HepG2 (cell line): Measurements from ENCODE around the gene HOXB2. TPM values are rescaled to one million over a fixed set of nuclear protein-coding genes. Genes with fewer than 3 reads are reported as not detected.

Experiments
- ATAC-seq: fragments of 200-7000 bp; cut with Tn5 transposase; 3 replicates; pipeline ENCODE4 v1.9.1; 2020; ENCODE audit warnings: mild to moderate bottlenecking, moderate library complexity
- BruUV-seq: library from RNA; stranded (reverse); fragments of 400-500 nt; replicated peaks from 2 replicates; lab custom pipeline; 2021; lab: Mats Ljungman, UMichigan
- CTCF ChIA-PET: fragments of 300-600 bp; formaldehyde crosslinking; extraction: SDS; loops from one replicate; lab custom pipeline; 2021; ENCODE audit warnings: low total read pairs, inconsistent platforms, low intra/inter-chr PET ratio; lab: Yijun Ruan, JAX
- POLR2A ChIA-PET: fragments of 350-600 bp; sonication (Branson Sonifier 250); formaldehyde crosslinking; loops from one replicate; lab custom pipeline; 2020; ENCODE audit warnings: antibody characterized with exemption, inconsistent platforms; lab: Yijun Ruan, JAX
- DNase-seq: peaks from one replicate; pipeline ENCODE4 v3.0.0-alpha.2; 2015; ENCODE audit warnings: low spot score
- FAIRE-seq: peaks from 3 replicates; lab custom pipeline; 2011; peaks lifted over from hg19 to GRCh38; lab: Jason Lieb, UNC
- H2AFZ ChIP-seq: one replicate; pipeline ENCODE4 v1.6.1; 2011; ENCODE audit warnings: low read length, inconsistent platforms
- H3K27ac ChIP-seq: fragments of 300-600 bp; 3 replicates; pipeline ENCODE4 v1.8.0; 2011; ENCODE audit warnings: mixed run types, mild to moderate bottlenecking, mixed read lengths, low read length, inconsistent platforms; ENCODE audit not compliant: insufficient read depth; ENCODE audit errors: extremely low read length
- H3K27me3 ChIP-seq, 2 experiments: fragments of 200-600 bp in 1 of 2; 2 replicates in 1 of 2; 3 replicates in 1 of 2; pipeline versions ENCODE4 v1.6.0 to v1.8.0; 2011; ENCODE audit warnings: low read length in 2 of 2, mild to moderate bottlenecking in 2 of 2, moderate library complexity in 2 of 2, inconsistent platforms in 1 of 2; ENCODE audit not compliant: insufficient read depth in 2 of 2, control insufficient read depth in 1 of 2
- H3K36me3 ChIP-seq, 2 experiments: fragments of 200-600 bp in 1 of 2; replicated peaks in 1 of 2; 2 replicates in 1 of 2; 3 replicates in 1 of 2; pipeline versions ENCODE4 v1.5.1 to v1.8.0; 2011; ENCODE audit warnings: low read length in 2 of 2, inconsistent platforms in 1 of 2; ENCODE audit not compliant: insufficient read depth in 2 of 2, control insufficient read depth in 1 of 2
- H3K4me1 ChIP-seq: 2 replicates; pipeline ENCODE4 v1.5.1; 2012; ENCODE audit warnings: low read length, inconsistent platforms; ENCODE audit not compliant: insufficient read depth
- H3K4me2 ChIP-seq: 2 replicates; pipeline ENCODE4 v1.6.0; 2011; ENCODE audit warnings: low read depth, low read length, inconsistent platforms
- H3K4me3 ChIP-seq, 3 experiments: fragments of 200-600 bp in 1 of 3; sonication (generic), shearing (Covaris generic) in 1 of 3; replicated peaks in 1 of 3; 2 replicates each; pipeline ENCODE4 v1.5.1; 2011 to 2016; ENCODE audit warnings: low read length in 3 of 3, inconsistent platforms in 2 of 3, low read depth in 2 of 3, mild to moderate bottlenecking in 2 of 3, control low read depth in 1 of 3, mixed read lengths in 1 of 3; ENCODE audit not compliant: insufficient read depth in 1 of 3
- H3K79me2 ChIP-seq: one replicate; pipeline ENCODE4 v1.6.1; 2011; ENCODE audit warnings: low read length, inconsistent platforms; ENCODE audit not compliant: insufficient read depth
- H3K9ac ChIP-seq: 2 replicates; pipeline ENCODE4 v1.6.0; 2011; ENCODE audit warnings: mild to moderate bottlenecking, low read depth, low read length, inconsistent platforms; ENCODE audit not compliant: insufficient read depth
- H3K9me3 ChIP-seq: 2 replicates; pipeline ENCODE4 v1.5.1; 2012; ENCODE audit warnings: mild to moderate bottlenecking, low read length
- H4K20me1 ChIP-seq: 2 replicates; pipeline ENCODE4 v1.6.0; 2011; ENCODE audit warnings: inconsistent platforms, mild to moderate bottlenecking, low read length, moderate library complexity; ENCODE audit not compliant: insufficient read depth
- AHR ChIP-seq: IDR thresholded peaks from 2 replicates; pipeline ENCODE4 v1.6.1; 2018; ENCODE audit warnings: missing genetic modification reagents, missing compliant biosample characterization
- FOXK2 ChIP-seq: fragments of 450-650 bp; IDR thresholded peaks from 2 replicates; pipeline ENCODE4 v1.6.1; 2016
- GATA4 ChIP-seq: sonication (generic); IDR thresholded peaks from 2 replicates; pipeline ENCODE4 v1.6.1; 2016; ENCODE audit warnings: antibody characterized with exemption, low read depth, borderline replicate concordance
- GLI4 ChIP-seq: sonication (generic); formaldehyde crosslinking; IDR thresholded peaks from 2 replicates; pipeline ENCODE4 v1.5.1; 2020; ENCODE audit warnings: missing genetic modification reagents, mild to moderate bottlenecking, moderate library complexity, borderline replicate concordance
- GTF2F1 ChIP-seq: fragments of 150-350 bp; IDR thresholded peaks from 2 replicates; pipeline ENCODE4 v1.6.1; 2014; ENCODE audit warnings: low read length
- SIN3B ChIP-seq: fragments of 150-350 bp; IDR thresholded peaks from 2 replicates; pipeline ENCODE4 v1.6.1; 2014; ENCODE audit warnings: low read length
- SRY ChIP-seq: sonication (generic); formaldehyde crosslinking; IDR thresholded peaks from 2 replicates; pipeline ENCODE4 v1.8.0; 2022; ENCODE audit warnings: mild to moderate bottlenecking, missing genetic modification reagents
- ZBTB7B ChIP-seq: sonication (generic); formaldehyde crosslinking; IDR thresholded peaks from 2 replicates; pipeline ENCODE4 v1.4.0; 2020; ENCODE audit warnings: missing genetic modification reagents
- ZNF136 ChIP-seq: sonication (generic); formaldehyde crosslinking; IDR thresholded peaks from 2 replicates; pipeline ENCODE4 v1.8.1; 2022; ENCODE audit warnings: low read depth, mild to moderate bottlenecking, moderate library complexity, missing genetic modification reagents
- ZNF382 ChIP-seq: sonication (generic); formaldehyde crosslinking; IDR thresholded peaks from 2 replicates; pipeline ENCODE4 v1.5.0; 2020; ENCODE audit warnings: missing genetic modification reagents, mild to moderate bottlenecking, borderline replicate concordance
- ZNF616 ChIP-seq: sonication (generic); formaldehyde crosslinking; IDR thresholded peaks from 2 replicates; pipeline ENCODE4 v1.5.0; 2020; ENCODE audit warnings: low read depth, mild to moderate bottlenecking, missing genetic modification reagents
- ZNF775 ChIP-seq: sonication (generic); formaldehyde crosslinking; IDR thresholded peaks from 2 replicates; pipeline ENCODE4 v1.4.0; 2020; ENCODE audit warnings: missing genetic modification reagents, mild to moderate bottlenecking, moderate library complexity, borderline replicate concordance
- WGBS: methylation state at CpG from one replicate; pipeline ENCODE4 v1.1.6; 2017; ENCODE audit warnings: low lambda C conversion rate; 5-methylcytosine and 5-hydroxymethylcytosine counted together
- in situ Hi-C: cut with HindIII; loops from 2 replicates; pipeline ENCODE4 v1.10.0; 2017; ENCODE audit warnings: low pct_unique_long_range_greater_than_20kb; ENCODE audit not compliant: extremely low pct_ligation_motif_present
- intact Hi-C: fragments of 100-400 bp; cut with micrococcal nuclease; formaldehyde crosslinking; loops from one replicate; pipeline ENCODE4 v1.10.0; 2022; ENCODE audit not compliant: unreplicated experiment
- polyA plus RNA-seq, 8 experiments: library from polyadenylated mRNA; depleted of rRNA in 3 of 8; stranded (reverse) in 7 of 8; unstranded in 1 of 8; fragments of >200 nt; fragmentation: Illumina TruSeq in 4 of 8; extraction: Trizol in 4 of 8; gene quantifications; 2 replicates each; pipeline versions ENCODE4 v1.2.1 to v1.2.3, GENCODE V29; 2011 to 2016; ENCODE audit warnings: low read depth in 4 of 8, missing spikeins in 1 of 8, mixed read lengths in 1 of 8; ENCODE audit not compliant: insufficient read depth in 1 of 8
- total RNA-seq, 5 experiments: library from RNA; depleted of rRNA; stranded (reverse); fragments of >200 nt; fragmentation: Illumina TruSeq; extraction: Trizol; gene quantifications; 2 replicates each; pipeline ENCODE4 v1.2.3, GENCODE V29; 2016; ENCODE audit warnings: low read depth in 1 of 5
- TF ChIP-seq, protein P1 (sequence below), 2 experiments: fragments of 450-650 bp in 1 of 2; sonication (generic) in 1 of 2; formaldehyde crosslinking; IDR thresholded peaks; 2 replicates each; pipeline versions ENCODE4 v1.5.0 to v1.8.0; 2020 to 2022; ENCODE audit warnings: mild to moderate bottlenecking in 1 of 2, missing genetic modification reagents in 1 of 2
- TF ChIP-seq, protein P2 (sequence below): sonication (generic); formaldehyde crosslinking; IDR thresholded peaks from 2 replicates; pipeline ENCODE4 v1.5.0; 2020; ENCODE audit warnings: mild to moderate bottlenecking, missing genetic modification reagents, borderline replicate concordance
- TF ChIP-seq, protein P3 (sequence below): sonication (generic); formaldehyde crosslinking; IDR thresholded peaks from 2 replicates; pipeline ENCODE4 v1.4.0; 2020; ENCODE audit warnings: mild to moderate bottlenecking, missing genetic modification reagents, borderline replicate concordance
- TF ChIP-seq, protein P4 (sequence below): sonication (generic); formaldehyde crosslinking; conservative IDR thresholded peaks from 2 replicates; pipeline ENCODE4 v1.4.0; 2020; ENCODE audit warnings: missing genetic modification reagents

Gene HOXB2
- total and polyA plus RNA-seq, 2 of the 13 experiments (the other 11 are each of a cell fraction or from before 2014, with no cell fraction given): not detected

DNA sequence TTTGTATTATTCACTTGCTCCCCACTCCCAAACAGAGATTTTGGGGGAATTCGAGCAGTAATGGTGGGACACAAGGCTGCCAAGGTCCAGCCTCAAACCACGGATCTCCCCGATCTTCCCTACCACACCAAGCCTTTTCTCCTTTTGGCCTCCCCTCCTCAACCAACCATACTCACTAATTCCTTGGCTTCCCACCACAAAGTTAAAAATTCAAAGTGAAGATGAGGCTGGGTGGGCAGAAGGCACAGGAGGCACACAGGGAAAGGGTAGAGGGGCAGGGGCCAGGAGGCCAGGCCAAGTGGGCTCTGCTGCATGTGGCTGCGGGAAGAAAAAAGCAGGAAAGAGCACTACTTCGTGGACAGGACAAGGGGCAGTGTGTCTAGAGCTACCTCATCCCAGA, 18.0 kb upstream of the HOXB2 start:
- no peak for DNase-seq
- ATAC-seq: no peak
- H3K4me3 ChIP-seq: no peak overlapping the region
- in situ Hi-C loops: no loop called here
- H3K27ac ChIP-seq: no peak overlapping the region
- no peaks in the 10 kb centered on the region for H3K36me3 ChIP-seq
- H3K4me1 ChIP-seq: no peaks in the 10 kb centered on the region
- intact Hi-C loops: no loop called here
- BruUV-seq: no TSS peak
- H3K27me3 ChIP-seq: peaks cover 26 to 94% of the 10 kb centered on the region in 2 experiments
- H3K9ac ChIP-seq: no peak overlapping the region
- H3K79me2 ChIP-seq: no peaks in the 10 kb centered on the region
- H2AFZ ChIP-seq: no peak overlapping the region
- H4K20me1 ChIP-seq: no peaks in the 10 kb centered on the region; the same call in 1 of the 2 replicates
- WGBS: 2% methylated on average over 5 of the region's 5 CpGs
- FAIRE-seq: no peak
- no peaks in the 10 kb centered on the region for H3K9me3 ChIP-seq
- ChIA-PET CTCF (no interaction called here), POLR2A (no interaction called here)
- no peak overlapping the region for H3K4me2 ChIP-seq
- TF ChIP-seq, protein P1, sequence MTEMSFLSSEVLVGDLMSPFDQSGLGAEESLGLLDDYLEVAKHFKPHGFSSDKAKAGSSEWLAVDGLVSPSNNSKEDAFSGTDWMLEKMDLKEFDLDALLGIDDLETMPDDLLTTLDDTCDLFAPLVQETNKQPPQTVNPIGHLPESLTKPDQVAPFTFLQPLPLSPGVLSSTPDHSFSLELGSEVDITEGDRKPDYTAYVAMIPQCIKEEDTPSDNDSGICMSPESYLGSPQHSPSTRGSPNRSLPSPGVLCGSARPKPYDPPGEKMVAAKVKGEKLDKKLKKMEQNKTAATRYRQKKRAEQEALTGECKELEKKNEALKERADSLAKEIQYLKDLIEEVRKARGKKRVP (CRISPR knock-in tag; IDR thresholded peaks at IDR 0.05): no peak
- TF ChIP-seq, protein P2, sequence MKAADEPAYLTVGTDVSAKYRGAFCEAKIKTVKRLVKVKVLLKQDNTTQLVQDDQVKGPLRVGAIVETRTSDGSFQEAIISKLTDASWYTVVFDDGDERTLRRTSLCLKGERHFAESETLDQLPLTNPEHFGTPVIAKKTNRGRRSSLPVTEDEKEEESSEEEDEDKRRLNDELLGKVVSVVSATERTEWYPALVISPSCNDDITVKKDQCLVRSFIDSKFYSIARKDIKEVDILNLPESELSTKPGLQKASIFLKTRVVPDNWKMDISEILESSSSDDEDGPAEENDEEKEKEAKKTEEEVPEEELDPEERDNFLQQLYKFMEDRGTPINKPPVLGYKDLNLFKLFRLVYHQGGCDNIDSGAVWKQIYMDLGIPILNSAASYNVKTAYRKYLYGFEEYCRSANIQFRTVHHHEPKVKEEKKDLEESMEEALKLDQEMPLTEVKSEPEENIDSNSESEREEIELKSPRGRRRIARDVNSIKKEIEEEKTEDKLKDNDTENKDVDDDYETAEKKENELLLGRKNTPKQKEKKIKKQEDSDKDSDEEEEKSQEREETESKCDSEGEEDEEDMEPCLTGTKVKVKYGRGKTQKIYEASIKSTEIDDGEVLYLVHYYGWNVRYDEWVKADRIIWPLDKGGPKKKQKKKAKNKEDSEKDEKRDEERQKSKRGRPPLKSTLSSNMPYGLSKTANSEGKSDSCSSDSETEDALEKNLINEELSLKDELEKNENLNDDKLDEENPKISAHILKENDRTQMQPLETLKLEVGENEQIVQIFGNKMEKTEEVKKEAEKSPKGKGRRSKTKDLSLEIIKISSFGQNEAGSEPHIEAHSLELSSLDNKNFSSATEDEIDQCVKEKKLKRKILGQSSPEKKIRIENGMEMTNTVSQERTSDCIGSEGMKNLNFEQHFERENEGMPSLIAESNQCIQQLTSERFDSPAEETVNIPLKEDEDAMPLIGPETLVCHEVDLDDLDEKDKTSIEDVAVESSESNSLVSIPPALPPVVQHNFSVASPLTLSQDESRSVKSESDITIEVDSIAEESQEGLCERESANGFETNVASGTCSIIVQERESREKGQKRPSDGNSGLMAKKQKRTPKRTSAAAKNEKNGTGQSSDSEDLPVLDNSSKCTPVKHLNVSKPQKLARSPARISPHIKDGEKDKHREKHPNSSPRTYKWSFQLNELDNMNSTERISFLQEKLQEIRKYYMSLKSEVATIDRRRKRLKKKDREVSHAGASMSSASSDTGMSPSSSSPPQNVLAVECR: no peak
- TF ChIP-seq GTF2F1 (no peak), GLI4 (CRISPR knock-in tag) (no peak), ZNF382 (CRISPR knock-in tag) (no peak), ZBTB7B (no peak), SRY (CRISPR knock-in tag) (no peak), ZNF616 (no peak), SIN3B (no peak), ZNF136 (no peak), GATA4 (no peak), FOXK2 (no peak), AHR (no peak), ZNF775 (CRISPR knock-in tag) (no peak)
- TF ChIP-seq, protein P3, sequence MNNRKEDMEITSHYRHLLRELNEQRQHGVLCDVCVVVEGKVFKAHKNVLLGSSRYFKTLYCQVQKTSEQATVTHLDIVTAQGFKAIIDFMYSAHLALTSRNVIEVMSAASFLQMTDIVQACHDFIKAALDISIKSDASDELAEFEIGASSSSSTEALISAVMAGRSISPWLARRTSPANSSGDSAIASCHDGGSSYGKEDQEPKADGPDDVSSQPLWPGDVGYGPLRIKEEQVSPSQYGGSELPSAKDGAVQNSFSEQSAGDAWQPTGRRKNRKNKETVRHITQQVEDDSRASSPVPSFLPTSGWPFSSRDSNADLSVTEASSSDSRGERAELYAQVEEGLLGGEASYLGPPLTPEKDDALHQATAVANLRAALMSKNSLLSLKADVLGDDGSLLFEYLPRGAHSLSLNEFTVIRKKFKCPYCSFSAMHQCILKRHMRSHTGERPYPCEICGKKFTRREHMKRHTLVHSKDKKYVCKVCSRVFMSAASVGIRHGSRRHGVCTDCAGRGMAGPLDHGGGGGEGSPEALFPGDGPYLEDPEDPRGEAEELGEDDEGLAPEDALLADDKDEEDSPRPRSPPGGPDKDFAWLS (CRISPR knock-in tag): no peak
- TF ChIP-seq, protein P4, sequence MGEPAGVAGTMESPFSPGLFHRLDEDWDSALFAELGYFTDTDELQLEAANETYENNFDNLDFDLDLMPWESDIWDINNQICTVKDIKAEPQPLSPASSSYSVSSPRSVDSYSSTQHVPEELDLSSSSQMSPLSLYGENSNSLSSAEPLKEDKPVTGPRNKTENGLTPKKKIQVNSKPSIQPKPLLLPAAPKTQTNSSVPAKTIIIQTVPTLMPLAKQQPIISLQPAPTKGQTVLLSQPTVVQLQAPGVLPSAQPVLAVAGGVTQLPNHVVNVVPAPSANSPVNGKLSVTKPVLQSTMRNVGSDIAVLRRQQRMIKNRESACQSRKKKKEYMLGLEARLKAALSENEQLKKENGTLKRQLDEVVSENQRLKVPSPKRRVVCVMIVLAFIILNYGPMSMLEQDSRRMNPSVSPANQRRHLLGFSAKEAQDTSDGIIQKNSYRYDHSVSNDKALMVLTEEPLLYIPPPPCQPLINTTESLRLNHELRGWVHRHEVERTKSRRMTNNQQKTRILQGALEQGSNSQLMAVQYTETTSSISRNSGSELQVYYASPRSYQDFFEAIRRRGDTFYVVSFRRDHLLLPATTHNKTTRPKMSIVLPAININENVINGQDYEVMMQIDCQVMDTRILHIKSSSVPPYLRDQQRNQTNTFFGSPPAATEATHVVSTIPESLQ: no peak
